H9 (cell line): ENCODE measurements around the gene PXT1. TPM values are rescaled to one million over a fixed set of nuclear protein-coding genes. Genes with fewer than 3 reads are reported as not detected.

ENCODE experiments used
- DNase-seq: peaks from one replicate; pipeline ENCODE4 v3.0.0-alpha.2; 2017
- H2AFZ ChIP-seq: one replicate; pipeline ENCODE4 v1.6.1; 2013; ENCODE audit warnings: mild to moderate bottlenecking, low read length, control low read depth, moderate library complexity
- H2AK5ac ChIP-seq: 2 replicates; pipeline ENCODE4 v1.6.1; 2013; ENCODE audit warnings: low read length, control low read depth, mixed read lengths; ENCODE audit not compliant: insufficient read length
- H2BK120ac ChIP-seq: one replicate; pipeline ENCODE4 v1.6.1; 2013; ENCODE audit warnings: low read depth, mild to moderate bottlenecking, low read length, control low read depth, inconsistent platforms; ENCODE audit not compliant: poor library complexity, severe bottlenecking
- H2BK12ac ChIP-seq: 2 replicates; pipeline ENCODE4 v1.6.1; 2013; ENCODE audit warnings: low read length, control low read depth, mixed read lengths, low read depth; ENCODE audit not compliant: insufficient read length
- H2BK15ac ChIP-seq: 2 replicates; pipeline ENCODE4 v1.6.1; 2013; ENCODE audit warnings: low read depth, low read length, control low read depth
- H2BK20ac ChIP-seq: one replicate; pipeline ENCODE4 v1.6.1; 2013; ENCODE audit warnings: low read depth, mild to moderate bottlenecking, low read length, control low read depth, inconsistent platforms; ENCODE audit not compliant: poor library complexity, severe bottlenecking
- H2BK5ac ChIP-seq: 2 replicates; pipeline ENCODE4 v1.6.1; 2013; ENCODE audit warnings: low read length, control low read depth, mixed read lengths; ENCODE audit not compliant: insufficient read length
- H3K14ac ChIP-seq: 2 replicates; pipeline ENCODE4 v1.6.1; 2013; ENCODE audit warnings: low read length, control low read depth; ENCODE audit not compliant: insufficient read depth
- H3K18ac ChIP-seq: 2 replicates; pipeline ENCODE4 v1.6.1; 2013; ENCODE audit warnings: low read depth, mild to moderate bottlenecking, mixed read lengths, low read length, control low read depth; ENCODE audit not compliant: insufficient read length
- H3K23ac ChIP-seq: 2 replicates; pipeline ENCODE4 v1.6.1; 2013; ENCODE audit warnings: low read length, control low read depth, mixed read lengths, low read depth; ENCODE audit not compliant: insufficient read length
- H3K23me2 ChIP-seq: 2 replicates; pipeline ENCODE4 v1.6.1; 2013; ENCODE audit warnings: low read depth, mild to moderate bottlenecking, mixed read lengths, low read length, control low read depth; ENCODE audit not compliant: insufficient read length, poor library complexity, severe bottlenecking
- H3K27ac ChIP-seq: 2 replicates; pipeline ENCODE4 v1.5.1; 2013; ENCODE audit warnings: low read length, control low read depth, mixed read lengths, low read depth; ENCODE audit not compliant: insufficient read length
- H3K27me3 ChIP-seq: 2 replicates; pipeline ENCODE4 v1.6.1; 2013; ENCODE audit warnings: low read length, control low read depth, inconsistent platforms; ENCODE audit not compliant: insufficient read depth
- H3K4ac ChIP-seq: 2 replicates; pipeline ENCODE4 v1.6.1; 2013; ENCODE audit warnings: low read depth, mild to moderate bottlenecking, control low read depth, inconsistent platforms, low read length, moderate library complexity
- H3K4me1 ChIP-seq: 2 replicates; pipeline ENCODE4 v1.6.1; 2013; ENCODE audit warnings: low read length, control low read depth, inconsistent platforms; ENCODE audit not compliant: insufficient read depth
- H3K4me2 ChIP-seq: 2 replicates; pipeline ENCODE4 v1.6.1; 2013; ENCODE audit warnings: low read length, control low read depth, mixed read lengths; ENCODE audit not compliant: insufficient read length, insufficient read depth
- H3K56ac ChIP-seq: 2 replicates; pipeline ENCODE4 v1.6.1; 2013; ENCODE audit warnings: low read depth, mild to moderate bottlenecking, mixed read lengths, low read length, control low read depth; ENCODE audit not compliant: insufficient read length
- H3K79me1 ChIP-seq: 2 replicates; pipeline ENCODE4 v1.6.1; 2013; ENCODE audit warnings: low read depth, mild to moderate bottlenecking, moderate library complexity, low read length, control low read depth, inconsistent platforms; ENCODE audit not compliant: insufficient read depth, poor library complexity, severe bottlenecking
- H3K79me2 ChIP-seq: 2 replicates; pipeline ENCODE4 v1.6.1; 2013; ENCODE audit warnings: low read length, control low read depth, inconsistent platforms; ENCODE audit not compliant: insufficient read depth
- H3K9ac ChIP-seq: 2 replicates; pipeline ENCODE4 v1.6.1; 2013; ENCODE audit warnings: low read length, control low read depth, mixed read lengths; ENCODE audit not compliant: insufficient read length; ENCODE audit errors: extremely low read depth
- H3K9me3 ChIP-seq: one replicate; pipeline ENCODE4 v1.6.1; 2013; ENCODE audit warnings: low read depth, low read length, inconsistent platforms; ENCODE audit not compliant: control insufficient read depth
- H3T11ph ChIP-seq: one replicate; pipeline ENCODE4 v1.6.1; 2013; ENCODE audit warnings: mild to moderate bottlenecking, low read length, control low read depth, inconsistent platforms
- H4K20me1 ChIP-seq: one replicate; pipeline ENCODE4 v1.6.1; 2013; ENCODE audit not compliant: control insufficient read depth, insufficient read length, insufficient read depth
- H4K5ac ChIP-seq: 2 replicates; pipeline ENCODE4 v1.6.1; 2013; ENCODE audit warnings: low read depth, mild to moderate bottlenecking, mixed read lengths, low read length, control low read depth; ENCODE audit not compliant: insufficient read length
- H4K8ac ChIP-seq: replicated peaks from 2 replicates; pipeline ENCODE4 v1.6.1; 2013; ENCODE audit warnings: low read length, control low read depth, mixed read lengths, low read depth; ENCODE audit not compliant: insufficient read length
- H4K91ac ChIP-seq: 2 replicates; pipeline ENCODE4 v1.6.1; 2013; ENCODE audit warnings: low read depth, mild to moderate bottlenecking, moderate library complexity, mixed read lengths, low read length, control low read depth; ENCODE audit not compliant: insufficient read length
- H3K27ac Mint-ChIP-seq, 3 experiments: 2 replicates in 2 of 3; 3 replicates in 1 of 3; pipeline ENCODE4 v1.8.0; 2020 to 2021; ENCODE audit warnings: mixed read lengths in 3 of 3, mild to moderate bottlenecking in 1 of 3, moderate library complexity in 1 of 3
- H3K27me3 Mint-ChIP-seq: 2 replicates; pipeline ENCODE4 v1.8.0; 2021; ENCODE audit warnings: low read depth, mild to moderate bottlenecking, moderate library complexity, mixed read lengths
- H3K36me3 Mint-ChIP-seq, 3 experiments: 2 replicates in 2 of 3; 3 replicates in 1 of 3; pipeline ENCODE4 v1.8.0; 2020 to 2021; ENCODE audit warnings: low read depth in 3 of 3, mixed read lengths in 3 of 3; ENCODE audit not compliant: insufficient read depth in 1 of 3
- H3K4me1 Mint-ChIP-seq, 2 experiments: 2 replicates each; pipeline ENCODE4 v1.8.0; 2020; ENCODE audit warnings: mixed read lengths in 2 of 2
- H3K4me3 Mint-ChIP-seq, 2 experiments: 2 replicates in 1 of 2; 3 replicates in 1 of 2; pipeline ENCODE4 v1.8.0; 2020 to 2021; ENCODE audit warnings: mild to moderate bottlenecking in 2 of 2, mixed read lengths in 2 of 2, moderate library complexity in 1 of 2
- H3K9me3 Mint-ChIP-seq, 2 experiments: 2 replicates in 1 of 2; 3 replicates in 1 of 2; pipeline ENCODE4 v1.8.0; 2020; ENCODE audit warnings: mild to moderate bottlenecking in 2 of 2, mixed read lengths in 2 of 2, moderate library complexity in 1 of 2
- total RNA-seq: library from RNA; stranded (reverse); gene quantifications from 2 replicates; pipeline ENCODE4 v1.2.1, GENCODE V29; 2021
- TF ChIP-seq, protein P1 (sequence below): fragments of 200-600 bp; sonication (generic); conservative IDR thresholded peaks from 3 replicates; pipeline ENCODE4 v1.8.0; 2021; ENCODE audit warnings: antibody characterized with exemption, mild to moderate bottlenecking

PXT1 gene
- total RNA-seq, 1 experiment from 2014 or later = not detected

- no peak overlapping the region for H2BK15ac ChIP-seq
- H2BK12ac ChIP-seq = no peak overlapping the region
- no peaks in the 10 kb centered on the region for H3K23me2 ChIP-seq
- H2AFZ ChIP-seq = no peak overlapping the region
- no peak overlapping the region for H3K27ac Mint-ChIP-seq
- H3T11ph ChIP-seq = no peak overlapping the region
- no peaks in the 10 kb centered on the region for H3K27me3 Mint-ChIP-seq
- H4K91ac ChIP-seq = no peak overlapping the region
- TF ChIP-seq, protein P1, sequence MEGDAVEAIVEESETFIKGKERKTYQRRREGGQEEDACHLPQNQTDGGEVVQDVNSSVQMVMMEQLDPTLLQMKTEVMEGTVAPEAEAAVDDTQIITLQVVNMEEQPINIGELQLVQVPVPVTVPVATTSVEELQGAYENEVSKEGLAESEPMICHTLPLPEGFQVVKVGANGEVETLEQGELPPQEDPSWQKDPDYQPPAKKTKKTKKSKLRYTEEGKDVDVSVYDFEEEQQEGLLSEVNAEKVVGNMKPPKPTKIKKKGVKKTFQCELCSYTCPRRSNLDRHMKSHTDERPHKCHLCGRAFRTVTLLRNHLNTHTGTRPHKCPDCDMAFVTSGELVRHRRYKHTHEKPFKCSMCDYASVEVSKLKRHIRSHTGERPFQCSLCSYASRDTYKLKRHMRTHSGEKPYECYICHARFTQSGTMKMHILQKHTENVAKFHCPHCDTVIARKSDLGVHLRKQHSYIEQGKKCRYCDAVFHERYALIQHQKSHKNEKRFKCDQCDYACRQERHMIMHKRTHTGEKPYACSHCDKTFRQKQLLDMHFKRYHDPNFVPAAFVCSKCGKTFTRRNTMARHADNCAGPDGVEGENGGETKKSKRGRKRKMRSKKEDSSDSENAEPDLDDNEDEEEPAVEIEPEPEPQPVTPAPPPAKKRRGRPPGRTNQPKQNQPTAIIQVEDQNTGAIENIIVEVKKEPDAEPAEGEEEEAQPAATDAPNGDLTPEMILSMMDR = no peak
- H2AK5ac ChIP-seq = no peak overlapping the region
- no peak overlapping the region for H3K9ac ChIP-seq
- H4K20me1 ChIP-seq = no peaks in the 10 kb centered on the region
- H3K4me3 Mint-ChIP-seq = no peak overlapping the region
- H3K27ac ChIP-seq = no peak overlapping the region
- H3K4me1 ChIP-seq = no peaks in the 10 kb centered on the region
- peaks cover 14% of the 10 kb centered on the region; the same call in 1 of the 2 replicates for H3K79me2 ChIP-seq
- H3K14ac ChIP-seq = no peak overlapping the region
- H2BK20ac ChIP-seq = no peak overlapping the region
- no peak overlapping the region for H2BK5ac ChIP-seq
- no peak overlapping the region for H3K23ac ChIP-seq
- no peaks in the 10 kb centered on the region for H3K27me3 ChIP-seq
- H3K79me1 ChIP-seq = peaks cover 10% of the 10 kb centered on the region
- no peaks in the 10 kb centered on the region for H3K9me3 ChIP-seq
- no peak overlapping the region for H3K4me2 ChIP-seq
- no peak overlapping the region for H3K56ac ChIP-seq
- peaks cover 0 to 2% (median 0%) of the 10 kb centered on the region in 3 experiments; a peak in 2 of 7 replicates for H3K36me3 Mint-ChIP-seq
- H3K9me3 Mint-ChIP-seq = no peaks in the 10 kb centered on the region
- H3K4ac ChIP-seq = no peak overlapping the region
- no peak overlapping the region for H4K8ac ChIP-seq
- no peak for DNase-seq
- H3K18ac ChIP-seq = no peak overlapping the region
- H4K5ac ChIP-seq = no peak overlapping the region
- no peak overlapping the region for H2BK120ac ChIP-seq
- peaks cover 9 to 15% of the 10 kb centered on the region in 2 experiments for H3K4me1 Mint-ChIP-seq
Observed at GRCh38 chr6:36459501-36459900, 16.8 kb upstream of the PXT1 start.
